WI38 (cell line): ENCODE measurements around the gene MRGPRF.

ENCODE experiments used
- H3K4me3 ChIP-seq: 2 replicates; pipeline ENCODE4 v1.5.1; 2011; ENCODE audit warnings: low read depth, mild to moderate bottlenecking, control low read depth, low read length
- TF ChIP-seq, protein P1 (sequence below): IDR thresholded peaks from 2 replicates; pipeline ENCODE4 v1.5.1; 2012; ENCODE audit warnings: low read depth, mild to moderate bottlenecking, control low read depth, low read length

The MRGPRF gene

GRCh38 chr11:69004411-69005182, 8.4 kb downstream of the MRGPRF start:
- H3K4me3 ChIP-seq, result no peak overlapping the region
- TF ChIP-seq, protein P1, sequence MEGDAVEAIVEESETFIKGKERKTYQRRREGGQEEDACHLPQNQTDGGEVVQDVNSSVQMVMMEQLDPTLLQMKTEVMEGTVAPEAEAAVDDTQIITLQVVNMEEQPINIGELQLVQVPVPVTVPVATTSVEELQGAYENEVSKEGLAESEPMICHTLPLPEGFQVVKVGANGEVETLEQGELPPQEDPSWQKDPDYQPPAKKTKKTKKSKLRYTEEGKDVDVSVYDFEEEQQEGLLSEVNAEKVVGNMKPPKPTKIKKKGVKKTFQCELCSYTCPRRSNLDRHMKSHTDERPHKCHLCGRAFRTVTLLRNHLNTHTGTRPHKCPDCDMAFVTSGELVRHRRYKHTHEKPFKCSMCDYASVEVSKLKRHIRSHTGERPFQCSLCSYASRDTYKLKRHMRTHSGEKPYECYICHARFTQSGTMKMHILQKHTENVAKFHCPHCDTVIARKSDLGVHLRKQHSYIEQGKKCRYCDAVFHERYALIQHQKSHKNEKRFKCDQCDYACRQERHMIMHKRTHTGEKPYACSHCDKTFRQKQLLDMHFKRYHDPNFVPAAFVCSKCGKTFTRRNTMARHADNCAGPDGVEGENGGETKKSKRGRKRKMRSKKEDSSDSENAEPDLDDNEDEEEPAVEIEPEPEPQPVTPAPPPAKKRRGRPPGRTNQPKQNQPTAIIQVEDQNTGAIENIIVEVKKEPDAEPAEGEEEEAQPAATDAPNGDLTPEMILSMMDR, result no peak

- TF ChIP-seq, protein P1, result no peak
- no peak overlapping the region for H3K4me3 ChIP-seq
These were observed 9.1 kb downstream of the MRGPRF start for GRCh38 chr11:69003866-69004367.

GRCh38 chr11:69003301-69003865, 9.7 kb downstream of the MRGPRF start:
- TF ChIP-seq, protein P1, result no peak
- no peak overlapping the region for H3K4me3 ChIP-seq

DNA sequence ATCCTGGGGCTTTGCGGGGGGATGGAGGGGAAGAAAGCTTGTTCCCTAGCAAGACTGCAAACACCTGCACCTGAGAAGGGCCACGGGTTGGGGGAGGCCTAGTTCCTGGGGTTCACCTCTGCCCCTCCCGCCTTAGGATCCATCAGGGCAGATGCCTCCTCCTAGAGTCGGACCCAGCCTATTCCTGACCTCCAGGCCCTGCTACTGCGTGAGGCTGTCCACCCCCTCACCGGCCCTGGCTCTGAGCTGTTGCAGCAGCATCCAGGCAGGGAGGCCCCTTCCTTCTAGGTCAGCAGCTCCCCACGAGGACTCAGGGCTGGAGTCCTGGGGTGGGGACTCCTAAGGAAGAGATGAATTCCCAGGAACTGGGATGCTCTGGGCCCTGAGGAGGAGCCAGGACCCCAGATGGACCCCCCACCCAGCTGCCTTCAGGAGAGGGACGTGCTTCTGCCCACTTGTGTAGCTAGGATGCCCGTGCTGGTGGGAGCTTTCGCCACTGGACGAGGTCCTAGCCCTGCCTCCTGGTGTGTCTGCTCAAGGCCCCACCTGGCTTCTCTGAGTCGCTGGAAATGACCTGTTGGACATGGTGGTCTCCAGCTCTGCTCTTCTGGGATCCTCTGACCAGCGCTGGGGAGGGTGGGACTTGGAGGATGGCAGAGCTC, 10.3 kb downstream of the MRGPRF start:
- TF ChIP-seq, protein P1, result no peak
- H3K4me3 ChIP-seq, result no peak overlapping the region

- TF ChIP-seq, protein P1, result no peak
- H3K4me3 ChIP-seq, result no peak overlapping the region
These were observed 10.9 kb downstream of the MRGPRF start for GRCh38 chr11:69002110-69002569.

GRCh38 chr11:69001243-69002081, 11.6 kb downstream of the MRGPRF start:
- TF ChIP-seq, protein P1, result no peak

More at GRCh38 chr11:69001243-69002081, 11.6 kb downstream of the MRGPRF start:
- H3K4me3 ChIP-seq, result no peak overlapping the region
